22Rv1 (cell line): ENCODE results near the gene CARM1.

Experiments
- H3K27ac ChIP-seq: fragments of 450-650 bp; 2 replicates; pipeline ENCODE4 v1.5.1; 2017
- CTCF ChIP-seq: fragments of 450-650 bp; IDR thresholded peaks from 2 replicates; pipeline ENCODE4 v1.5.1; 2017; ENCODE audit warnings: mild to moderate bottlenecking
- ZFX ChIP-seq: fragments of 450-650 bp; IDR thresholded peaks from 2 replicates; pipeline ENCODE4 v1.6.1; 2017; ENCODE audit warnings: antibody characterized with exemption, borderline replicate concordance

CARM1 gene

GRCh38 chr19:10965398-10965797, 94.0 kb downstream of the CARM1 start:
- TF ChIP-seq CTCF (no peak), ZFX (no peak)
- H3K27ac ChIP-seq, result no peak overlapping the region

GRCh38 chr19:10966809-10967208, 95.5 kb downstream of the CARM1 start:
- H3K27ac ChIP-seq, result no peak overlapping the region
- TF ChIP-seq ZFX, result no peak
- TF ChIP-seq CTCF, result no peak

- 0 out of 2 replicates have a peak overlapping the region, but pooled peaks have one; percentile 4 for H3K27ac ChIP-seq
- TF ChIP-seq CTCF, result no peak
- TF ChIP-seq ZFX, result no peak
Measured at GRCh38 chr19:10968527-10969135, 97.3 kb downstream of the CARM1 start.

- TF ChIP-seq ZFX (no peak), CTCF (no peak)
- no peak overlapping the region for H3K27ac ChIP-seq
Measured at GRCh38 chr19:10971107-10971726, 99.9 kb downstream of the CARM1 start.
